NB4 (cell line): Measurements from ENCODE around the gene WDR19.

Experiments used
- DNase-seq: peaks from one replicate; pipeline ENCODE4 v3.0.0; 2010; ENCODE audit warnings: low read depth
- H3K4me3 ChIP-seq: one replicate; pipeline ENCODE4 v1.5.1; 2011; ENCODE audit warnings: mild to moderate bottlenecking, low read depth, low read length, moderate library complexity
- CTCF ChIP-seq: IDR thresholded peaks from one replicate; pipeline ENCODE4 v1.5.1; 2012; ENCODE audit warnings: low read depth, low read length
- MAX ChIP-seq: IDR thresholded peaks from 2 replicates; pipeline ENCODE4 v1.6.1; 2011; ENCODE audit warnings: low read depth, low read length
- MYC ChIP-seq: IDR thresholded peaks from 2 replicates; pipeline ENCODE4 v1.6.1; 2011; ENCODE audit warnings: low read depth, low read length
- POLR2A ChIP-seq: IDR thresholded peaks from 2 replicates; pipeline ENCODE4 v1.6.1; 2011; ENCODE audit warnings: mild to moderate bottlenecking; ENCODE audit not compliant: insufficient read length; ENCODE audit errors: extremely low read depth

Gene WDR19

GRCh38 chr4:39326468-39326977 lies 144.2 kb downstream of the WDR19 start:
- no peak overlapping the region for H3K4me3 ChIP-seq
- TF ChIP-seq POLR2A: no peak
- no peak for TF ChIP-seq CTCF
- no peak for TF ChIP-seq MAX
- TF ChIP-seq MYC: no peak
- no peak for DNase-seq

GRCh38 chr4:39330353-39330752 lies 148.0 kb downstream of the WDR19 start:
- TF ChIP-seq MAX (no peak), POLR2A (no peak), MYC (no peak)
- peak; percentile 11 for DNase-seq
- no peak overlapping the region for H3K4me3 ChIP-seq

- H3K4me3 ChIP-seq: no peak overlapping the region
- DNase-seq: peak; percentile 31
- TF ChIP-seq MAX (no peak), MYC (no peak), CTCF (no peak)
Measured at GRCh38 chr4:39331191-39331590, 148.9 kb downstream of the WDR19 start.
